ENCODE data around the gene IGBP1.
"Not testable (repeated sequence)": the region's sequence is repeated elsewhere in the genome, so short reads cannot be mapped to it uniquely, and the experiment has no call there.

The IGBP1 gene

DNA sequence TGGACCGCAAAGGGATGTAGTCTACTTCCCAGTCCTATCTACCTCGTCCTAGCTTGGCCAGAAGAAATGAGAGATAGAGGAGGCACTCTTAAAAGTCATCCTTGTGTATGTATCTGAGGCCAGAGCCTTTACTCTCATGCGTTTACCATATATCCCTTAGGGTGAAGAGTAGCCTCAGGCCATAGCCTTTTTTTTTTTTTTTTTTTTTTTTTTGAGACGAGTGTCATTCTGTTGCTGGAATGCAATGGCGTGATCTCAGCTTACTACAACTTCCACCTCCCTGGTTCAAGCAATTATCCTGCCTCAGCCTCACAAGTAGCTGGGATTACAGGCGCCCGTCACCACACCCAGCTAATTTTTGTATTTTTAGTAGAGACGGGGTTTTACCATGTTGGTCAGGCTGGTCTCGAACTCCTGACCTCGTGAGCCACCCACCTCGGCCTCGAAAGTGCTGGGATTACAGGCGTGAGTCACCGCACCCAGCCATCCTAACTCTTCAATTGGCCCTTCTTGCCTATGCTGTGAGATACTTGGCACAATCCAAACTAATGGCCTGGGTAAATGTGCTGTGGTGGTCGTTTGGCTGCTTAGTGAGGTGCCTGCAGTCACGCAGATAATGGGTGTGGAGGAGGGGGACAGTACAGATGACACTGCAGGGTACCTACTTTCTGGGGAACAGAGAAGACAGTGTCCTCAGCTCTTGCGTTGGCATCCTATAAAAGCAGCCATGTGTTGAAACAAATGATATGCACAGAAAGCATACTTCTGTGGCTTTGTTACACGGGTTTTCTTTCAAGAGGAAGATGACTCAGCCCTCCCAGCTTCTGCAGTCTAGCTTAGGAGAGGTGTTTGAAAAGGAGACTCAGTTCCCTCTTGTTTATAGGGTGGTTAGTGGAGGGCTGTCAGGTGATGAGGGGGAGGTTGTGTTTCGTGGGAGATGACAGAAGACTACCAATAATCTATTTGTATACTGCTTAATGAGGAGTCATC lies 33.6 kb downstream of the IGBP1 start:
- no peak for DNase-seq (ENCODE audit: low read depth)

DNA sequence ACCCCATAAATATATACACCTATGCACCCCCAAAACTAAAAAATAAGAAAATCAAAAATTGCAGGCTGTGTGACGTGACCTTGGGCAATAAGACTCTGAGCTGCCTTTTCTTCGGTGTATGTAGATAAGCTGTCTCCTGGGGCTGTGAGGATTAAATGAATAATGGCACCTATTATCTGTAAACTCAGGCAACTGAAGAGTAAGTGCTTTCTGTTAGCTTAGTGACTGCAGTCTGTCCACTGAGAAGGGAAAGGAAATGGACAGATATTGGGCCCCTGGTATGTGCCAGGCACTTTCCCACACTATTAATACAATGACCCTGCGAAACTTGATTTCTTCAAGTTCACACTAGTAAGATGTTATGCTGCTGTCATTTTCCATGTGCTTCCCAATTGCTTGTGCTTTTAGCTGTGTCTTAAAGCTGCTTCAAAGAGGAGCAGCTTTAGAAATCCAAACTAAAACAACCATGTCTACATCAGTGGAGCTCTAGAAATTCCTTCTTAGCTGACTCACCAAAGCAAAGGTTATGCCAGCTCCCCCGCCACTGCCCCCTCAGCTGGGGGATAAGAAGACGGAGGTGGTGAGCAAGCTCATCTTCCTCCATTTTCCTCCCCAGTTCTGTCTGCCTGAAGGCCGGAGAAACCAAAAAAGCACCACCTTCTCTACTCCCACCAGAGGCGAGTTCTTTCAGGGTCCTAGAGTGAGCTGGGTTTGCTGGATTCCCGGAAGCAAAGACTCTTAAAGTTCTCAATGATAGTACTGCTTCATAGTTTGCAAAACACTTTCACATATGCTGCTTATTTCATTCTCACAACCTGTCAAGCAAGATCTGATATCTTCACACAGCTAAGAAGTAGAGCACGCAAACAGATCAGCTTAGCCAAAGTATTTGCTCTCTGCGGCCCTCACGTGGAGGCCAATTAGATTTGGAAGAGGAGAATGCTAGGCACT lies 35.3 kb downstream of the IGBP1 start:
- no peak for DNase-seq (ENCODE audit: low read depth)

DNA sequence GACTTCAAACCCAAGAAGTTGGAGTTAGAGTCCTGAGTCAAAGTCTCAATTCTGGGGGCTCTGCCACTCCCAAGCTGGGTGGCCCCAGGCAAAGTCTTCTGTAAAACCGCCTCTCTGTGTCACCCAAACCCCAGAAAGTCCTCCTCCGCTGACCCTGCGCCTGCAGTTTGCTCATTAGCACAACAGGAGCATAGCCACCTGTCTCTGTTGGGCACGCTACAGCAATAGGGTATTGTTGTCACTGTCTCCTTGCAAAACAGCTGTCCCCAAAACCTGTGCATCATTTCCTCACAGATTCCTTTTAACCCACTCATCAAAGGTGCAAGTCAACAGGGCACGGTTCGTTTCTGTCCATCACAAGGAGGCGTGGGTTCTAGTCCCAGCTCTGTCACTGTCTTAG lies 36.0 kb downstream of the IGBP1 start:
- DNase-seq (ENCODE audit: low read depth), result no peak

DNA sequence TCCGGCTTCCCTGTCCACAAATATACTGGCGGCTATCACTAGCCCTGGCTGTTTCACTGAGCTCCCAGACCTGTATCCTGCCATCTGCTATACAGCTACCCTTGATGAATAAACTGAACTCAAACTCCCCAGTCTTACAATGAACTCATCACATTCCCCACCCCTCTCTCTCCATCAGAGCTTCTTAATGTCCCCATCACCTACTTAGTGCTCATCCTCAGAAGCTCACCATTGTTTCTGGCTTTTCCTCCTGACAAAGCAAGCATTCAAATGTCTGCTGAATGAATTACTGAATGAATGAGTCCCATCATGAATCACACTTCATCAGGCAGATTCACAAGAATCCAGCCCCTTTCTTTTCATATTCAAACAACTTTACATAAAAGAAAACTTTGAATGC lies 38.4 kb downstream of the IGBP1 start:
- DNase-seq (ENCODE audit: low read depth), result no peak

DNA sequence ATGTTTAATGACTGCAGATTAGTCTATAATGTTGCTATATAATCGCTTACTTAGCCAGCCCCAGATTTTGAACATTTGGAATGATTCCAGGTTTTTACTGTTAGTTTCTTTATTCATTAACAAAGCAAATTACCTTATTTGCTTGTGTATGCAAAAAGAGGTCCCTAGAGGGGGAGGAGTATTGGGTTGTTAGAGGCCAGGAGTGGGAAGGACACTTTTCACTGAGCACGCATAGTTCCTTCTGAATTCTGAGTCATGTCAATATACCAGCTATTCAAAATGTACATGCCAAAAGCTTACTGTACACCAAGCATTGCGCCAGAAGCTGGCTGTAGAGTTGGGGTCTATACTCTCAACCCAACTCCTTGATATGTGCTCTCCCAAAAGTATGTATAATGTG lies 39.0 kb downstream of the IGBP1 start:
- no peak for DNase-seq (ENCODE audit: low read depth)

DNA sequence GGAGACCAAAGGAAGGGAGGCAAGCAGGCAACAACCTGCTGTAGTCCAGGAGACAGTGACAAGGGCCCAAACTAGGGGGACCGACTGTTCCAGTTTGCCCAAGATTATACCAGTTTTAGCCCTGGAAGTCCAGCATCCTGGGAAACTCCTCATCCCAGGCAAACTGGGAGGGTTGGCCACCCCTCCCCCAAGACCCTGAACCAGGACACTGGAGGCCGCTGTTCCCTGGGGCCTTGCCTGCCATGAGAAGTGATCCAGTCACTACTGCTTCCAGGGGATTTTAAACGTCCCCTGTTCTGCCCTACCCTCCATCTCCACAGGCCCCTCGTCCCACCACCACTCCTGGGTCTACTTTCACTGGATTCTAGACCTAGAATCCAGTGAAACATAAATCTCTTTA lies 39.7 kb downstream of the IGBP1 start:
- DNase-seq (ENCODE audit: low read depth), result no peak

DNA sequence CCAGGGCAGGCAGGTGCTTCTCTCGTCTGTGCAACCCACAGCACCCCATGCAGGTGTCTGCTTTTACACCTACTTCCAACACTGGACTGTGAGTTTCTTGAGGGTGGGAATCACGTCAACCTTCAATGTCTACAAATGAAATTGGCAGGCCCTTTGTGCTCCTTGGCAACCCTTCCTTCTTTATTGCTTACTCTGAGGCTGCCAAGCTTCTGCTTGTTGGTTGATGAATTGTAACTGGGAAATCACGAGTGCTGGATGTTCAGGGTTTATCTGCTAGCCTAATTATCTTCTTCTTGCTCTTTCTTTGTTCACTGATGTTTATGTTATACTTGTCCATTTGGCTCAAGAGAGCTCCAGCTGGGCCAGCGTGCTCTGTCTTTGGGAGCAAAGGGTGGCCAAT lies 41.5 kb downstream of the IGBP1 start:
- no peak for DNase-seq (ENCODE audit: low read depth)

DNA sequence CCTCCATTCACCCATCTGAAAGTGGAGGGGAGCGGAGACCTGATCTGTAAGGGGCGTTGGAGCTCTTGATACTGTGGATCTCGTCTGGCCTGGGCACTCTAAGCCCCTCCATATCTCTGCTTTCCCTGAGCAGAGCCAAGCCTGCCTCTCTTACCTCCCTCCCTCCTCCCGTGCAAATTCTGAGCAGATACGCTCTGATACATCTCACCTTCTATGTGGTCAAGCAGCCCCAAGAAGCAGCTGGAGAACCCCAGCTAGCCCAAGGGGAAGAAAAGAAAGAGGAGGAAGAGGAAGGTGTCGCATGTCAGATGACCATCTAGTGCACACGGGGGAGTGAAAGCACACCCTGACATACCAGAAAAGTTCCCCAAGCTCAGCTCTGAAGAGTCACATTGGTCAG lies 42.1 kb downstream of the IGBP1 start:
- no peak for DNase-seq (ENCODE audit: low read depth)

DNA sequence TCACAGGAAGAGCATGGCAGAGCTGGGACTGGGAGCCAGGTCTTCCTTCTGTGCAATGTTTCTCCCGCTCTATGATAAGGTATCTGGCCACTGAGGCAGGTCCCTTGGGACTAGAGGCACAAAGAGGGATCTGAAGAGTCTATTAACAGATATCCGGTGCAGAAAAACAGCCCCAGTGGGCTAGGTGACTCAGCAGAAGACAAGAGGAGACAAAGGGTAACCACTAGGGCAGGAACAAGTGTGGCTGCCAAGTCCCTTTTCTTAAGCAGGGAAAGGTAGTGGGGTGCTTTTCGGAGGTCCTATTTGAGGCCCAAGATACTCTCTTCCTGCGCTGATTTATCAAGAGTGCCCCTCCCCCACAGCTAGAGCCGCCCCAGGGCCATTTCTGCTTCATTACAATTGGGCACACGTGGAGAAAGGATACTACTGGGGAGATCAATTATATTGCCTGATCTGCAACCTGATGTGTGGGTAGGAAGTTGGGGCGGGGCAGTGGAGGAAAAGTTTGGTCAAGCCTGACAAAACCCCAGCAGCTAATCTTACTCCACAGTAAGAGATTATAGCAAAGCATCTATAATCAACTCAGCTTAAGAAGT lies 43.8 kb downstream of the IGBP1 start, which contains the start of gene DGAT2L6:
Gene DGAT2L6, plus strand, starts transcription at position 546 of the 596 bp plus-strand sequence. CDS start 100 bp downstream, outside the sequence.
- DNase-seq (ENCODE audit: low read depth), result no peak

DNA sequence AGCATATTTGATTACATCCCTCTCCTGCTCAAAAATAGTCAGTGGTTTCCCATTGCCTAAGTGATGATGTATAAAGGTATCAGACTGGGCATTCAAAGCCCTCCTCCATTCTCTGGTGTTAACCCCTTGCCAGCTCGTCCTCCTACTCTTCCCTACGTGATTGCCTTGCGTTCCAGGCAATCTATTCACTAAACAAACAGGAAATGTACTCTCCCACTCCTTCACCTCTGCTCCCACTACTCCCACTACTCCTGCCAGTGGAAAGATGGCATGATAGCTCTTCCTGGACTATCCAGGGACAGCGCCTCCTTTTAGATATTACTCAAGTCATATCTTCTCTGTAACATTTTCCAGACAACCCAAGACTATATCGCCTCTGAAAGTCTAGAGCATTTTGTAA lies 49.8 kb downstream of the IGBP1 start:
- no peak for DNase-seq (ENCODE audit: low read depth)

DNA sequence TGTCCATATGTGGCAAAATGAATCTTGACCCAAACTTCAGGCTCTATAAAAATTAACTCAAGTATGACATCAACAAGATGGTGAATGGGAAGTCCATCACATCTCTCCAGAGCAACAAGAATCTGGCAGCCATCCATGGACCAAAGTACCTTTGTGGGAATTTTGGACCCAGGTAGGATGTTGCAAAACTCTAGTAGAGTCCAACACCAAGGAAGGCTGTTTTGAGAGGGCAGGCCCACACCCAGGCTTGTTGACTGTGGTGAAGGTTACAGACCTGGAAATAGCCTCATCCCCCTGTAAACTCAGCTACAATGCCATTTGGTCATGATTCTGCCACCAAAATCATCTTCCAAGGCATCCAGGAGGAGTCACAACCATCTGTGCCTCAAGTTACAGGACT lies 57.0 kb downstream of the IGBP1 start:
- no peak for DNase-seq (ENCODE audit: low read depth)

DNA sequence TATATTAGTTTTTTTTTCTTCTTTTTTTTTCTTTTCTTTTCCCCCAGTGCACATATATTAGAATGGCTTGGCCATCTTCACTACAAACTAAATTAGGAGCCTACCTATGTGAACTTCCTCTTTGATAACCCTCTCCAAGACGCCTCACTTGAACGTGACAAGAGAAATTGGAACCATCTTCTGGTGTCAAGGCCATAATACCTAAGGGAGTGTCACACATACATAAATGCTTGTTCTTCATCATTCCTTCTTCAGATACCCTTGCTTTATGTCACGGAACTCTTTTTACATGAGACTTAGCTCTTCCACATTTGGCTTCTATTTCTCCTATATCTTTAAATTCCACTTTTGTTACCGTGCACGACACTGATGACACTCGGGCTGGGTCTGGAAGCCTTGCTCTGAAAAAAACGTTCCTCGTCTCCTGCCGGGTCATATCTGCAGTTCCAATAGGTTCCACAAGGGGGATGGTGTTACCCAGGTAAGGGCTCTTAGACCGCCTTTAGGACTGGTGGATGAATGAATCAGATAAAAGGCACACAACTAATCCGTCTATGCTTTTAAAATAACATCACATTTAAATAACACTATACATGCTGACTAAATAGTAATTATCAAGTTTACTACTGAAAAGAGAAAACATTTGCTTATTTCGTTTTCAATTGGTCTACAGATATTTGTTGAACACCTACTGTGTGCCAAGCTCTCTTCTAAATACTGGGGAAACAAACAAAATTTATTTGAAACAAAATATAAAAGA lies 63.9 kb downstream of the IGBP1 start:
- peak; percentile 9 for DNase-seq (ENCODE audit: low read depth)

DNA sequence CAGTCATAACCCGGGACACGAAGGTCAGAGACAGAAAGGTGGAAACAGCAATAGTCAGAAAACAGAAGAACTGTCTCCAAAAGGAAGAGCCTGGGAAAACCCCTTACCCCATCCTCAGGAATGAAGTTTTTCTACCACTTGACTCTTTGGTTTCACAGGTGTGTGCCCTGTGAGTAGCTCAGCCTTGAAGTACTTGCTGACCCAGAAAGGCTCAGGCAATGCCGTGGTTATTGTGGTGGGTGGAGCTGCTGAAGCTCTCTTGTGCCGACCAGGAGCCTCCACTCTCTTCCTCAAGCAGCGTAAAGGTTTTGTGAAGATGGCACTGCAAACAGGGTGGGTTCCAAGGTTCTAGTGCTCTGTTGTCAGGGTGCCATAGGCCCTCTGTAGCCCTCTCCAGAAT lies 68.5 kb downstream of the IGBP1 start:
- DNase-seq (ENCODE audit: low read depth), result no peak

DNA sequence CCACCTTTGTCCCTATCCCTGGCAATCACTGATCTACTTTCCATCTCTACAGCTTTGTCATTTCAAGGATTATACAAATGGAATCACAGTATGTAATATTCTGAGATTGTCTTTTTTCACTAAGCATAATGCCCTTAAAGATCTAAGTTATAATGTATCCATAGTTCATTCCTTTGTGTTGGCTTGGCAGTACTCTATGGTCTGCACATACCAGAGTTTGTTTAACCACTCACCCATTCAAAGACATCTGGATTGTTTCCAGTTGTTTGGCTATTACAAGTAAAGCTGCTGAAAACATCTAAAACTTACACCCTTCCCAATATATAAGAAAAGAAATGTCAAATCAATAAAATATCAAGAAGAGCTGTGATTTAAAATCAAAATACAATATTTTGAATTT lies 75.2 kb downstream of the IGBP1 start:
- no peak for DNase-seq (ENCODE audit: low read depth)

DNA sequence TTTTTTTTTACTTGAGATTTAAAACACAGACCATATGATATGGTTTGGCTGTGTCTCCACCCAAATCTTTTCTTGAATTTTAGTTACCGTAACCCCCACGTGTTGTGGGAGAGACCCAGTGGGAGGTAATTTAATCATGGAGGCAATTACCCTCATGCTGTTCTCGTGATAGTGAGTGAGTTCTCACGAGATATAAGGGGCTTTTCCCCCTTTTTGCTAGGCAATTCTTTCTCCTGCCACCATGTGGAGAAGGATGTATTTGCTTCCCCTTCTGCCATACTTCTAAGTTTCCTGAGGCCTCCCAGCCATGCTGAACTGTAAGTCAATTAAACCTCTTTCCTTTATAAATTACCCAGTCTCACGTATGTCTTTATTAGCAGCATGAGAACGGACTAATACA lies 76.3 kb downstream of the IGBP1 start:
- DNase-seq (ENCODE audit: low read depth), result not testable (repeated sequence)
